GM19351 (cell line): Measurements from ENCODE around the gene ESAM.

Source experiments
- ATAC-seq: cut with Tn5 transposase; IDR thresholded peaks from one replicate; pipeline ENCODE4 v1.9.1; 2021; ENCODE audit warnings: mild to moderate bottlenecking, moderate library complexity; ENCODE audit not compliant: unreplicated experiment

ESAM gene

GRCh38 chr11:124753624-124754023, 8.5 kb downstream of the ESAM start:
- no peak for ATAC-seq

GRCh38 chr11:124753205-124753604, 8.9 kb downstream of the ESAM start:
- ATAC-seq, result no peak

DNA sequence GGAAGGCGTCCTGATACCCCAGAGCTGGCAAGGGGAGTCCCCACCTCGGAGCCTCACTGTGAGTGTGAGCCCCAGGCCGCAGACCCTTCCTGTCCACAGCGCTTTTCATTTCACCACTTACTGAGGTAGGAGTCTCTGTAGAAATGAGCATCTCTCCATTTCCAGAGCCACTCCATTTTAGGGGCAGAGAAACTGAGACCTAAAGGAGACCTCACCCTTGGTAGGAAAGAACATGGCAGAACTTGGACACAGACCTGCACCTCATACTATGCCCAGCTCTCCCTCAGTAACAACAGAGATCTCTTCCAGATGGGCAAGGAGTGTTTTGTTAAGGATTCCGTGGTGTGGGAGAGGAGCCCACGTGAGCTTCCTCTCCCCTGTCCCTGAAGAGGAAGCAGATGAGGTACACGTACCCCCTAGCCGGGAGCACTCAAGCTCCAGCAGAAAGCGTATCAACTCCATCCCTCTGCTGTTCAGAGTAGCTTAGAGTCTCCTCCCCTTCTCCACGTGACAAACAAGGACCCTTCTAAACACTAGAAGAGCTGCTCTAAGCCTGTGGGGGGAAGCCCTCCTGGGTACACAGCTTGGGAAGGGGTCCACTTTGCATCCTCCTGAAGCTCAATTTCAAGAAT, 9.5 kb downstream of the ESAM start:
- no peak for ATAC-seq

GRCh38 chr11:124751741-124752470, 10.2 kb downstream of the ESAM start, which contains the start of gene VSIG2:
Gene VSIG2, minus strand, starts transcription at chr11:124752255. Its CDS starts 118 bp downstream, at chr11:124752137.
- ATAC-seq, result no peak

DNA sequence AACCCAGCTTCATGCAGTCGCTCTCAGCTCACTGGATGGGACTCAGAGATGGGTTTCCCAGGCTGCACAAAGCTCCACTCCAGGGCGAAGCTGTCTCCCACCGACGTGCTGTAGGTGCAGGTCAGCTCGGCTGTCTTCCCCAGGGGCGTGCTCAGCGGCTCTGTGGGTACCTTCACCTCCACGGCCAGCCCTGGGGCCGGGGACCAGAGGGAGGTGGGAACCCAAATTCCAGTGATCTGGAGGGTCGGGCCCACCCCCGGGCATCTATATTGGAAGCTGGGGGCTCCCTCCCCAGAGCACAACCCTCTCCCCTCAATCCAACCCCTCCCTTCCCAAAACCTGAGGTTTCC, 10.7 kb downstream of the ESAM start:
- ATAC-seq, result no peak

- no peak for ATAC-seq
These were observed 12.2 kb downstream of the ESAM start for GRCh38 chr11:124749912-124750311.

GRCh38 chr11:124748481-124749343, 13.4 kb downstream of the ESAM start:
- ATAC-seq, result no peak

- no peak for ATAC-seq
These were observed 14.0 kb downstream of the ESAM start for GRCh38 chr11:124748100-124748418.

- no peak for ATAC-seq
These were observed 14.5 kb downstream of the ESAM start for GRCh38 chr11:124747406-124748099.

DNA sequence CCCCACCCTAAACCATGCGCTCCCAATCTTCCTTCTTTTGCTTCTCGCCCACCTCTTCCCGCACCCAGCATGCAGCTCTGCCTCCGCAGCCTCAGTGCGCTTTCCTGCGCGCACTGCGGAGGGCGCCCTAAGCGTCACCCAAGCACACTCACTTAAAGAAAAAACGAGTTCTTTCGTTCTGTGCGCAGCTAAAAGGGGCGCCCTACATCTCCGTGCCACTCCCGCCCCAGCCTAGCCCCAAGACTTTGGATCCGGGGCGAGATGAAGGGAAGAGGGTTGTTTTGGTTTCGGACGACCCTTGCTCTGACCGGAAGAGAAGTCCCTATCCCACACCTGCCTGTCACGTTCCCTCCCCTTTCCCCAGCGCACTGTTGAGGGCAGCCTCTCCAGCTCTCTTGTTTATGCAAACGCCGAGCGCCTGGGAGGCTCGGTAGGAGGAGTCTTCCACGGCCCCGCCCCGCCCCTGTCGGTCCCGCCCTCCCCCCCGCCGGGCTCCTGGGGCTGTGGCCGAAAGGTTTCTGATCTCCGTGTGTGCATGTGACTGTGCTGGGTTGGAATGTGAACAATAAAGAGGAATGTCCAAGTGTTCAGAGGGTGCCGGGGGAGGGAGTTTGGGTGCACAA, 15.4 kb downstream of the ESAM start:
- ATAC-seq, result peak; percentile 91

GRCh38 chr11:124745835-124746620, 16.1 kb downstream of the ESAM start:
- peak; percentile 21 for ATAC-seq

DNA sequence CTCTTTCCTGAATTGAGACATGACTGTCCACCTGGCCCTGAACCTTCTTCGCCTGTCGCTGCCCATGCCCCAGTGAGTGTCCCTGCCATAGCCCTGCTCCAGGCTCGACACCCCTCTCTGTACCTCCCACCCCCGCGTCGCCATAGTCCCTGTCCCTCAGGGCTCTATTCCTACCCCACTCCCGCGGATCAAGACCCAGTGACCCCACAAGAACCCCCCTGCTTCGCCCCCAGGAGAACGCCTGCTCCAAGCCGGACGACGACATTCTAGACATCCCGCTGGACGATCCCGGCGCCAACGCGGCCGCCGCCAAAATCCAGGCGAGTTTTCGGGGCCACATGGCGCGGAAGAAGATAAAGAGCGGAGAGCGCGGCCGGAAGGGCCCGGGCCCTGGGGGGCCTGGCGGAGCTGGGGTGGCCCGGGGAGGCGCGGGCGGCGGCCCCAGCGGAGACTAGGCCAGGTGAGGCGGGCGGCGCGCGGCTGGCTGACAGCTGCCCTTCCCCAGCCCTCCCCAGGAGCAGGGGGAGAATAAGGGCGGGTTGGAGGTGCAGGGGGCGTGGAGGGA, 16.7 kb downstream of the ESAM start:
- ATAC-seq, result no peak

GRCh38 chr11:124743050-124743449, 19.0 kb downstream of the ESAM start:
- no peak for ATAC-seq

DNA sequence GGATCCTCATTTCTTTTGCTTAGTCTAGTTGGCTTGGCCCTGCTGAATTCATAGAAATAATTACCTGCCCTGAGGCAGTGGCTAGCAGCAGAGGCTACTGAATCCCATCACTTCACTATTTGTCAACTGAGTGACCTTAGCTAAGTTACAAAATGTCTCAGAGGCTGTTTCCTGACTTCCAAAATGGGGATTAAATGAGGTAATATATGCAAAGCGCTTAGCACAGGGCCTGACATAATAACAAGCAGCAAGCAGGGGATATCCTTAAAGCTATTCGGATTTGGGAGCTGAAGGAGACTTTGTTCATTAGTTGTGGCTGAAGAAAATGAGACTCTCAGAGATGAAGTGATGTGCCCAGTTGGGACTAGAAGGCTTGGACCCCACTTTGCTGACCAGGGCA, 19.5 kb downstream of the ESAM start:
- ATAC-seq, result no peak

- peak; percentile 44 for ATAC-seq
These were observed 21.7 kb downstream of the ESAM start for GRCh38 chr11:124740277-124740882.

- peak; percentile 97 for ATAC-seq
These were observed 22.4 kb downstream of the ESAM start, which contains the start of gene NRGN for GRCh38 chr11:124739479-124740276. Gene NRGN, plus strand, starts transcription at chr11:124739942. Its CDS starts 143 bp downstream, at chr11:124740085.

DNA sequence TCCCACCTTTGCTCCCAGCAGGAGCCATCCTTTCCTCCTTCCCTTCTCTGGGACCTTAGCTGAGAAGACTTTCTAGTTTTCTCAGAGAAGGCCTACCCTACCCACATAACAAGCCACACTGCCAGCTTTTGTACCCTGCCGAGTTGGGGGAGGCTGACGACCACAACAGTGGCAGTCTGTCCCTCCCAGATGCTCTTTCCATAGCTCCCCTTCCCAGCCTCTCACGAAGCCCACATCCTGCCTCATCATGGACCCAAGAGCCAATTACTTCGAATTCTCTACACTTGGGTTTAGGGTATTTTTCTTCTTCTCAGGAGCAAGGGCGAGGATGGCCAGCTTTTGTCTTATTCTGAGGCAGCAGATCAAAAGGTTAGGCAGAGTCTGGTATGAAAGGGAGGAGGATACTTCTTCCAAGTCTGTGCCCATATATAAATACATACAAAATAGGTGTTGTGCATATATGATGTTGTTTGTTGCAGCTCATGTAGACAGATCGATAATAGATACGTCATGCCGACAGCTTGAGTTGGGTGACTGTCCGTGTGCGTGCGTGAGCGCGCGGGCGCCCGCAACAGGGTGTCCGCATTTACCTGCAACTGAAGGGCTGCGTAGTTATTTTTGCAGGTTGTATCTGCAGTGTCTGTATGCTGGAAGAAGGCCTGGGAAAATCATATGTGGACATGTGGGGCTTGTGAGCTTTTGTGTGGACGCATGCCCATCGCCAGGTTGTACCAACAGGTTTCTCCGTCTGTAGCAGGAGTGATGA, 23.2 kb downstream of the ESAM start:
- no peak for ATAC-seq
